ENCODE results near the gene TBC1D2B.
"Not testable (repeated sequence)": the region's sequence is repeated elsewhere in the genome, so short reads cannot be mapped to it uniquely, and the experiment has no call there.

Gene TBC1D2B

DNA sequence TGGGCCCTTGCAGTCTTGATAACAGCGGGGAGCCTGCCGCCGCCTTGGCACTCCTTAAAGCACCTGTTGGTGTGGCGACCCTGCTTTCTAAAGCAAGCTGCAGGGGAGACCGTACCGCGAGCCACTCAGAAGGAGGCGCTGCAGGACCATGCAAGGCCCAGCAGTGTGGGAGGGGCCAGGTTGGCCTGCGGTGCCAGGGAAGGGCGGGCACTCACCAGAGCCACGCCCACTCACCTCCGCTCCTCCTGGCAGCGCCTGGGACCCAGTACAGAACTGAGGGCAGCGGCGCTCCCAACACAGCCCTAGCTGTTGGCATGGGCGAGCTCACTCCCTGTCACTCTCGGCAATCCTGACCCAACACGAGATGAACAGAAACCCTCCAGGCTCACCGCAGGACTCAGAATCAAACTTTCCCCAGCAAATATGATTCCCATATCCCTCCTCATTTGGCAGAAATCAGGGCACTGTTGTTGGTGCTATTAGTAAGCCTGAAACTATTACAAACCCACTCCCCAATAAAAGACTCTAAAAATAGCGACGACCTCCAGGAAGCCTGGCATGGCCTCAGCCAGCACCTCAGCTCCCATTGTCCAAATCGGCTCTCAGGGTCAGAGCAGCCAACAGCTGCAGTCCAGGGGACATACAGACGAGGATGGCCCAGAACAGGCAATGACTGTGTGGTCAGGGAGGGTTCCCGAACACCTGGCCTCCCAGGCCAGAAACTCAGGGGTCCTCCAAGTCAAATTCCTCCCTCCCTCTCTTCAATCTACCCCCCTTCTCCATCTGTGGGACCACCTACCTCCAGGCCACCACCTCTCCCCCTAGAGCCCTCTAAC lies 77.2 kb downstream of the TBC1D2B start:
- H3K4me3 ChIP-seq (ENCODE audit: low read depth, low read length), result no peak overlapping the region
- peak; percentile 69 for DNase-seq (ENCODE audit: low read depth)
- TF ChIP-seq, protein P1, sequence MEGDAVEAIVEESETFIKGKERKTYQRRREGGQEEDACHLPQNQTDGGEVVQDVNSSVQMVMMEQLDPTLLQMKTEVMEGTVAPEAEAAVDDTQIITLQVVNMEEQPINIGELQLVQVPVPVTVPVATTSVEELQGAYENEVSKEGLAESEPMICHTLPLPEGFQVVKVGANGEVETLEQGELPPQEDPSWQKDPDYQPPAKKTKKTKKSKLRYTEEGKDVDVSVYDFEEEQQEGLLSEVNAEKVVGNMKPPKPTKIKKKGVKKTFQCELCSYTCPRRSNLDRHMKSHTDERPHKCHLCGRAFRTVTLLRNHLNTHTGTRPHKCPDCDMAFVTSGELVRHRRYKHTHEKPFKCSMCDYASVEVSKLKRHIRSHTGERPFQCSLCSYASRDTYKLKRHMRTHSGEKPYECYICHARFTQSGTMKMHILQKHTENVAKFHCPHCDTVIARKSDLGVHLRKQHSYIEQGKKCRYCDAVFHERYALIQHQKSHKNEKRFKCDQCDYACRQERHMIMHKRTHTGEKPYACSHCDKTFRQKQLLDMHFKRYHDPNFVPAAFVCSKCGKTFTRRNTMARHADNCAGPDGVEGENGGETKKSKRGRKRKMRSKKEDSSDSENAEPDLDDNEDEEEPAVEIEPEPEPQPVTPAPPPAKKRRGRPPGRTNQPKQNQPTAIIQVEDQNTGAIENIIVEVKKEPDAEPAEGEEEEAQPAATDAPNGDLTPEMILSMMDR (IDR thresholded peaks at IDR 0.05; ENCODE audit: control insufficient read depth, extremely low read depth, insufficient read depth), result peak; percentile 97

DNA sequence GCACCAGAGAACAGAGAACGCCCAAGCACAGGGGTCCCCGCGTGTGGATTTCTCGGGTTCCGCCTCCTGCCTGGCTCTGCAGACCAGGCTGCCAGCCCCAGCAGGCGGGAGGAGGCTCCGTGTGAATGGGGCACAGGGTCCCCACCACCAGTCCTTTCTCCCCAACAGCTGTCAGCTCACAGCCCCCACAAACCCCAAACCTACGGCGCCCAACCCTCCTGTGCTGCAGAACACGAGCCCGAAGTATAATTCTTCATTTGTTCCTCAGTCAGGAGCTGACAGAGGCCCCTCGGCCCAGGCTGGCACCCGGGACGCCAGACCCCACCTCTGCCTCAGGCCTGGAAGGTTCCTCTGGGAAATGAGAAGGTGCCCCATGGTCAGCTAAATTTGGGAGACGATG lies 78.0 kb downstream of the TBC1D2B start:
- TF ChIP-seq, protein P1 (IDR thresholded peaks at IDR 0.05; ENCODE audit: control insufficient read depth, extremely low read depth, insufficient read depth), result no peak
- DNase-seq (ENCODE audit: low read depth), result no peak
- H3K4me3 ChIP-seq (ENCODE audit: low read depth, low read length), result no peak overlapping the region

DNA sequence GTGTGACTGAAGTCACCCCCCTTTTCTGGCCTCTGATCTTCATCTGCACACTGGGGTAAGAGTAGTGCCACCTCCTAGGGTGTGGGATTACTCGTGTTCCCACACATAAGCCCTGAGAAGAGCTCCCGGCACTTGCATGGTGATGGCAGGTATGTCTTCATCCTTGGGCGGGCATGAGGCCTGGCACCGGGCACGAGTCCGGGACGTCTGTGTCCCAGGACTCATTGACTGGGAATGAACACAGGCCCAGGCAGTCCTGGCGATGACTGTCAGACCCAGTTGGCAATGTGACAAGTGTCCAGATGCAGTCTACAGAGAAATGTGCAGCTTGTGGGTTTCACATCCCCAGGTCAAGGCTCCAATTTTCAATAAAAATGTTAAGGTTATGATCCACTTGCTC lies 78.9 kb downstream of the TBC1D2B start:
- TF ChIP-seq, protein P1 (IDR thresholded peaks at IDR 0.05; ENCODE audit: control insufficient read depth, extremely low read depth, insufficient read depth), result no peak
- no peak overlapping the region for H3K4me3 ChIP-seq (ENCODE audit: low read depth, low read length)
- DNase-seq (ENCODE audit: low read depth), result no peak

DNA sequence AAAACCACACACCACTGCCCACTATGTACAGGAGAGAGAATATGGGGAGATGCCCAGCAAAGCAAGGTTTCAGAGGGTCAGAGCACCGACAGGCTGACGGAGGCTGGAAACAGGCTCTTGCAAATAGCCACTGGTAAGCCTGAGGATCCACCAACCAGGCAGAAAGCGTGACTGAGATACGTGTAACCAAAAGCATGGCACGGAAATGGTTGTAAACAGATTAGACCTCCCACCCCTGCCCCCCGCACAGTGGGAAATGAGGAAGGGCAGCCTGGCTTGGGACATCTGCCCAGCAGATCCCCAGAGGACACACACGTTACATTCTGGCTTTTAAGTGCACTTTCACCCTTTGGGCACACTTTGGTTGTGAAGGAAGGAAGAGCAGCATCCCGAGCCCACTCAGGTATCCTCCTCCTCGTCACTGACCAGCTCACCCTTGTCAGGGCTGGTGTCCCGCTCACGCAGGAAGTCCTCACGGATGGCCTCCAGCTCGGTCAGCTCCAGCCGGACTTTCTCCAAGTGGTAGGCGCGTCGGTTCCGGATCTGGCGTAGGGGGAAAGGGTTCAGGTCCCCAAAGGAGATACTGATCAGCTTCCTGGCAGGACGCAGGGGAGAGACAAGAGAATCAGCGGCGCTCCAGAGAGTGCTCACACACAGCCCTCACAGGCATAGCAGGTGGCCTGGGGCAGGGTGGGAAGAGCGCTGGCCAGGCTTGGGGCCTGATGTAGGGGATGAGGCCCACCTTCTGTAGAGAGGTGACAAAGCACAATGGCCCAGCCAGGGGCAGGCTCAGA lies 79.6 kb downstream of the TBC1D2B start:
- H3K4me3 ChIP-seq (ENCODE audit: low read depth, low read length); DNase-seq (ENCODE audit: low read depth): not testable (repeated sequence)

DNA sequence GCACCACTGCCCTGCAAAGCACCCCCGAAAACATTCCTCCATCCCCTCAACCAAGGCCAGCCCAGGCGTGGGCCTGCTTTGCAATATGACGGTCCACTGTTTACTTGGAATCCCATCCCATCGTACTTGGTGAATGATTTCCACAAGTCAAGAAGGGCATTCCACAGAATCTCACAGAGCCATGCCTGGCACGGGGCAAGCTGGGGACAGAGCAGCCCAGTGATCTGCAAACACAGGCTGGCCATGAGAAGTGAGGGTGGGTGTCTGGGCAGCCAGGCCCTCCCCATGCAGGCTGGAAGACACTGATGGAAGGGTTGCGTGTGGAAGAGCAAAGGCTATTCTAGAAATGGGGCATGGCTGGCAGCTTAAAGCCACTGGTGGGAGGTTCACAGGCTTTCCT lies 80.3 kb downstream of the TBC1D2B start:
- H3K4me3 ChIP-seq (ENCODE audit: low read depth, low read length); DNase-seq (ENCODE audit: low read depth): not testable (repeated sequence)

DNA sequence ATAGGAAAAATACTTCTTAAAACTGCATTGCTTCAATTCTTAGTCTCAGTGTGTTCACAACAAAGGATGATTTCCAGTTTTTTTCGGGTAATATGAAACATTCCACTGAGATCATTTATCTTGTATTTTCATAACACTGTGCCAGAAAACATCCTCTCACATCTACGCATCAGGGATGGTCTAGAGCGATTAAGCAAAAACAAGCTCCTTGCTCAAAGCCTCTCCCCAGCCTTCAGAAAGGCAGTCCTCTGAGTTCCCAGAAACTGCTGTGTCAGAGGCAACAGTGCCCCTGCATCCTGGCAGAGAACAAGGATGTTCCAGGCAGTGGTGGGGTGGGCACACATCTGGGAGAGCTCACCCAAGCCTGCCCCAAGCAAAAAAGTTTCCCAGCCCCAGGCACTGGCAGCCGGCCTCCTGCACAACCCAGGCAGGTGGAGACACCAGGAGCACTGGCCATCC lies 80.8 kb downstream of the TBC1D2B start:
- not testable (repeated sequence) for DNase-seq (ENCODE audit: low read depth); H3K4me3 ChIP-seq (ENCODE audit: low read depth, low read length)

DNA sequence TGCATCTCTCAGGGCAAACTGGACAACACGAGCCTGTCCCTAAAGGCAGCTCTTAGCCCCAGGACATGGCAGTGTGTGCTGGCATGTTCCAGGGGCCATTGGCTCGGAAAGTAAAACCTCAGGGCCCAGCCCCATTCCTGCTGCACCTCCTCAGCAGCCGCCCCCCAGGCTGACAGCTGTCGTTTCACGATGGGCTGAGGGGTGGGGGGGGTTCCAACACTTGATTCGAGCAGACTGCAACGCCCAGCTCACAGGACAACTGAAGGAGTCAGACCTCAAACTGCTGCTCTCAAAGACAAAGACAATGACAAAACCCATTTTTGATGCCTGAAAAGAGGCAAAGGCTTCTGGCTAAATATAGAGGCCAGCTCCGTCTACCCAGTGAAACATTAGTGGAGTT lies 81.3 kb downstream of the TBC1D2B start:
- not testable (repeated sequence) for H3K4me3 ChIP-seq (ENCODE audit: low read depth, low read length); DNase-seq (ENCODE audit: low read depth)

DNA sequence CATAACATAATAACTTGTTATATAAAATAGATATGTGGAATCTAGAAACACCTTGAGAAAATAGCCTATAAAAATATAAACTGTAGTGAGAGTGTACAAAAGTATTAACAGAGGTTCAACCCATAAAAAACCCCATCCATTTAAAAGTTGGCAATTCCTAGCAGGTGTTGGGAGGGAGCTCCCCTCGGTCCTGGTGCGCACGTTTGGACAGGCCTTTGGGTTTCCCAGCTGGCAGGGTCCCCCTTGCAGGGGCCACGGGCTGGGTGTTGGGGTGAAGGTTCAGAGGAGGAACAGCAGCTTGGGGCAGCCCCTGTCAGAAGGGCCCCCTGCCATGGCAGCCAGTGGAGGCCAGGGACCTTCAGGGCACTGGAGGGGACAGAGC lies 82.0 kb downstream of the TBC1D2B start:
- not testable (repeated sequence) for H3K4me3 ChIP-seq (ENCODE audit: low read depth, low read length); DNase-seq (ENCODE audit: low read depth)

DNA sequence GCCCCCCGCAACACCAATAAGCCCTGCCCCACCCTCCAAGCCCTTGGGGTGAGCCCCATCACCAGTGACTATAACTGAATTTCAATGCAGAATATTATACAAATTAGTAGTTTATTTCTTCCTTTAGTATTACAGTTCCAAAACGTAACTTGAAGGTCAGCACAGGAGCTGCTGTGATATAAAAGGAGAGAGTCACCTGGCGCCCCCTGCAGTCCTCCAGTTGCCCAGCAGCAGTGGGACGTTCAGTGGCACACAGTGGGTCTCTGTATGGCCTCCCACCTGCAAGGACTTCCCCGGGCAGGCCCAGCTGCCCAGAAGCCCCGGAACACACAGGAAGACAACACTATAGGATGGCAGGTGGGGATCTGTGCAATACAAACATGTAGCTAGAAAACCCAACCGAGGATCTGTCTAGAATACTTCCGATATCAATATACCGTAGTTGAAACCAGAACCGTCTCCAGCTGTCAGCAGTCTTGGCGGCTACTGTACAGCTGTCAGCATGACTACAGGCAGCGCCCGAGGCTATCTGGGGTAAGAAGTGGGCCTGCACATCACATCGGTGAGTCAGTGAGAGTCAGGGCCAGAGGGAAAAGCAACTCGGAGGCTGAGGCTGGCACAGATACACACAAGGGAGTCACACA lies 82.5 kb downstream of the TBC1D2B start:
- not testable (repeated sequence) for H3K4me3 ChIP-seq (ENCODE audit: low read depth, low read length); DNase-seq (ENCODE audit: low read depth)

DNA sequence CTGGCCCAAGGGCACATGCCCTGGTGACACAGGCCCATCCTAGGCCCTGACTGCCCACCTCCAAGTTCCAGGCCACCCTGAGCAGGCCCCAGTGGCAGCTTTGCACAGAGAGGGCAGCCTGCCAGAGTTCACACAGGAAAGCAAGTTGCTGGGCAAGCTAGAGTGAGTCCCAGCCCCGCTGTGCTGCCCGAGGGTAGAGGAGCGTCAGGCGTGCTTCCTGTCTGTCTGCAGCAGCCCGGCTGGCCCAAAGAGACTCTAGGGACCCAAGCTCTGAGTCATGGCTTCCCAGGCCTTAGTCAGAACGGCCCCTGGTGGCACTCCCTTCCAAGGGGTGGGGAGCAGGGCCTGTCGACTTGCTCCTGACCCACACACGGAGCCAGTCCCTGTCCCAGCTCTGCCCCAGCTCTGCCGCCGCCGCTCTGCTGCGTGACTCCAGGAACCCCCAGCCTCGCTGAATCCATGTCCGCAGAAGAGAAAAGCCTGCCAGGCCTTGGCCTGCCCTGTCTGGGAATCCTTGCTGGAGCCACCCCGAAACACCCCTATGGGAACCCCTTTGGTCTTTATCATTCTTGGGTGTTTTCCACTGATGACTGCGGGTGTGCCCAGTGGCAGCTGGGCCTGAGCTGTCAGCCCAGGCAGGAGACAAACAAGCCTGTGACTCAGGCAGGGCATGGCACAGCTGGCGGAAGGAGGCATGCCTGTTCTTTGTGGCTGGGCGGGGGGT lies 83.4 kb downstream of the TBC1D2B start:
- not testable (repeated sequence) for DNase-seq (ENCODE audit: low read depth); H3K4me3 ChIP-seq (ENCODE audit: low read depth, low read length)

Measured in LNCaP clone FGC (cell line).